Mesendoderm (in vitro differentiated cells): Measurements from ENCODE around the gene ABO.
"Not testable (repeated sequence)": the region's sequence is repeated elsewhere in the genome, so short reads cannot be mapped to it uniquely, and the experiment has no call there.

Source experiments
- DNase-seq: peaks from one replicate; pipeline ENCODE4 v3.0.0; 2013
- H2AK5ac ChIP-seq: 2 replicates; pipeline ENCODE4 v1.6.1; 2013; ENCODE audit warnings: low read length, inconsistent platforms
- H2BK120ac ChIP-seq: 2 replicates; pipeline ENCODE4 v1.6.1; 2013; ENCODE audit warnings: low read depth, mild to moderate bottlenecking, low read length, moderate library complexity, mixed read lengths
- H2BK15ac ChIP-seq: replicated peaks from 2 replicates; pipeline ENCODE4 v1.6.1; 2013; ENCODE audit warnings: low read depth, mild to moderate bottlenecking, moderate library complexity
- H2BK5ac ChIP-seq: 2 replicates; pipeline ENCODE4 v1.6.1; 2013; ENCODE audit warnings: low read length, inconsistent platforms
- H3K18ac ChIP-seq: 2 replicates; pipeline ENCODE4 v1.6.1; 2013; ENCODE audit warnings: mild to moderate bottlenecking, low read length, mixed read lengths
- H3K23ac ChIP-seq: one replicate; pipeline ENCODE4 v1.6.1; 2013; ENCODE audit warnings: low read length
- H3K27ac ChIP-seq: 2 replicates; pipeline ENCODE4 v1.5.1; 2013; ENCODE audit warnings: low read depth, mild to moderate bottlenecking, inconsistent platforms, low read length, moderate library complexity
- H3K27me3 ChIP-seq: 2 replicates; pipeline ENCODE4 v1.6.1; 2013; ENCODE audit warnings: low read length, control low read depth, mild to moderate bottlenecking, inconsistent platforms; ENCODE audit not compliant: insufficient read depth, poor library complexity
- H3K36me3 ChIP-seq: 2 replicates; pipeline ENCODE4 v1.6.1; 2013; ENCODE audit warnings: low read length, inconsistent platforms; ENCODE audit not compliant: control insufficient read depth, insufficient read depth
- H3K4ac ChIP-seq: one replicate; pipeline ENCODE4 v1.6.1; 2013; ENCODE audit warnings: low read depth, mild to moderate bottlenecking, low read length, moderate library complexity
- H3K4me1 ChIP-seq: 2 replicates; pipeline ENCODE4 v1.6.1; 2013; ENCODE audit warnings: low read depth, low read length, inconsistent platforms; ENCODE audit not compliant: control insufficient read depth
- H3K4me2 ChIP-seq: 2 replicates; pipeline ENCODE4 v1.6.1; 2013; ENCODE audit warnings: low read length
- H3K4me3 ChIP-seq: 2 replicates; pipeline ENCODE4 v1.5.1; 2013; ENCODE audit warnings: mild to moderate bottlenecking, low read length
- H3K56ac ChIP-seq: one replicate; pipeline ENCODE4 v1.6.1; 2013; ENCODE audit warnings: low read length
- H3K79me1 ChIP-seq: 2 replicates; pipeline ENCODE4 v1.6.1; 2013; ENCODE audit warnings: low read length, inconsistent platforms
- H3K79me2 ChIP-seq: 2 replicates; pipeline ENCODE4 v1.6.1; 2013; ENCODE audit warnings: mild to moderate bottlenecking, low read length; ENCODE audit not compliant: control insufficient read depth, insufficient read depth
- H3K9ac ChIP-seq: 2 replicates; pipeline ENCODE4 v1.6.1; 2013; ENCODE audit warnings: low read length, inconsistent platforms
- H4K5ac ChIP-seq: one replicate; pipeline ENCODE4 v1.6.1; 2013; ENCODE audit warnings: low read length
- H4K8ac ChIP-seq: one replicate; pipeline ENCODE4 v1.6.1; 2013; ENCODE audit warnings: low read depth, mild to moderate bottlenecking, control low read depth, low read length, moderate library complexity
- WGBS: extraction: QIAGEN DNeasy Blood & Tissue Kit; methylation state at CpG from one replicate; pipeline ENCODE4 v1.1.7; 2013; ENCODE audit warnings: low lambda C conversion rate, missing lambda C conversion rate; ENCODE audit not compliant: insufficient coverage; ENCODE audit errors: extremely low coverage; 5-methylcytosine and 5-hydroxymethylcytosine counted together

Gene ABO

DNA sequence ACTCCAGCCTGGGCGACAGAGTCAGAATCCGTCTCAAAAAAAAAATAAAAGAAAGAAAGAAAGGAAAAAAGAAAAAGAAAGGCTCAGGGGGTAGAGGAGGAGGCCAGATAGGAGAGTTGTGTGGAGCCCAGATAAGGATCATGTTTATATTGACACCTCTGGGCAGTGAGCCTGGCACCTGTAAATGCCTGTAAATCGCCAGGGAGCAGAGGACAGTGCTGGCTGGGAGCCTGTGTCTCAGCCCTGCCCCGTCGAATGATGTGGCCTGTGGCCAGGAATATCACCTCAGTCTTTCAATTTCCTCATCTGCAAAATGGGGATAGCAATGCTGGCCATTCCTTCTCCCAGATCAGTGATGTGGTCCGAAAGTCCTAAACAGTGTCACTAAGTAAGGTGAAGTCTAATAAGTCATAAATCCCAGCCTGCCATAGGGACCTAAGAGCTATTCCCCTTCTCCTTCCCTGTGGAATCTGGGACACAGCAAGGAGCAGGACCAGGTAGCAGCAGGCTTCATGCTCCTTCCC lies 10.3 kb upstream of the ABO start:
- Histone ChIP-seq H3K4me1 (no peaks in the 10 kb centered on the region), H2BK5ac (no peak overlapping the region), H2AK5ac (no peak overlapping the region), H3K4me3 (no peak overlapping the region), H2BK120ac (no peak overlapping the region), H3K4ac (no peak overlapping the region), H3K36me3 (no peaks in the 10 kb centered on the region), H4K5ac (no peak overlapping the region), H2BK15ac (no peak overlapping the region), H3K27me3 (no peaks in the 10 kb centered on the region), H3K9ac (no peak overlapping the region), H3K27ac (no peak overlapping the region), H3K4me2 (no peak overlapping the region), H3K23ac (no peak overlapping the region), H4K8ac (no peak overlapping the region), H3K18ac (no peak overlapping the region), H3K79me2 (no peaks in the 10 kb centered on the region), H3K56ac (no peak overlapping the region), H3K79me1 (no peaks in the 10 kb centered on the region)
- DNase-seq: no peak
- WGBS: no CpG with 5 or more reads among the region's 6 CpGs

- no peak overlapping the region for H4K5ac ChIP-seq
- H3K27ac ChIP-seq: no peak overlapping the region
- no peak overlapping the region for H3K23ac ChIP-seq
- no peak overlapping the region for H2BK120ac ChIP-seq
- H3K79me2 ChIP-seq: no peaks in the 10 kb centered on the region
- H3K27me3 ChIP-seq: no peaks in the 10 kb centered on the region
- H3K4ac ChIP-seq: no peak overlapping the region
- H3K4me3 ChIP-seq: no peak overlapping the region
- no peak overlapping the region for H3K18ac ChIP-seq
- H3K36me3 ChIP-seq: no peaks in the 10 kb centered on the region
- no CpG with 5 or more reads among the region's 8 CpGs for WGBS
- no peak overlapping the region for H2BK15ac ChIP-seq
- H2BK5ac ChIP-seq: no peak overlapping the region
- no peak overlapping the region for H4K8ac ChIP-seq
- no peaks in the 10 kb centered on the region for H3K4me1 ChIP-seq
- H3K9ac ChIP-seq: no peak overlapping the region
- H3K79me1 ChIP-seq: no peaks in the 10 kb centered on the region
- no peak overlapping the region for H3K56ac ChIP-seq
- no peak overlapping the region for H3K4me2 ChIP-seq
- no peak overlapping the region for H2AK5ac ChIP-seq
- DNase-seq: no peak
Measured at GRCh38 chr9:133284362-133284761, 9.4 kb upstream of the ABO start.

GRCh38 chr9:133283255-133284032 lies 8.4 kb upstream of the ABO start:
- not testable (repeated sequence) for H3K4ac ChIP-seq, H3K27me3 ChIP-seq, H3K4me2 ChIP-seq, H3K4me1 ChIP-seq, H3K18ac ChIP-seq, H4K8ac ChIP-seq, H3K36me3 ChIP-seq, H4K5ac ChIP-seq, H3K4me3 ChIP-seq, H2BK5ac ChIP-seq, H2BK120ac ChIP-seq, H3K79me2 ChIP-seq, H3K23ac ChIP-seq, H2BK15ac ChIP-seq, H3K27ac ChIP-seq, H2AK5ac ChIP-seq, H3K56ac ChIP-seq, H3K9ac ChIP-seq, DNase-seq, H3K79me1 ChIP-seq
- WGBS: no CpG with 5 or more reads among the region's 16 CpGs

DNA sequence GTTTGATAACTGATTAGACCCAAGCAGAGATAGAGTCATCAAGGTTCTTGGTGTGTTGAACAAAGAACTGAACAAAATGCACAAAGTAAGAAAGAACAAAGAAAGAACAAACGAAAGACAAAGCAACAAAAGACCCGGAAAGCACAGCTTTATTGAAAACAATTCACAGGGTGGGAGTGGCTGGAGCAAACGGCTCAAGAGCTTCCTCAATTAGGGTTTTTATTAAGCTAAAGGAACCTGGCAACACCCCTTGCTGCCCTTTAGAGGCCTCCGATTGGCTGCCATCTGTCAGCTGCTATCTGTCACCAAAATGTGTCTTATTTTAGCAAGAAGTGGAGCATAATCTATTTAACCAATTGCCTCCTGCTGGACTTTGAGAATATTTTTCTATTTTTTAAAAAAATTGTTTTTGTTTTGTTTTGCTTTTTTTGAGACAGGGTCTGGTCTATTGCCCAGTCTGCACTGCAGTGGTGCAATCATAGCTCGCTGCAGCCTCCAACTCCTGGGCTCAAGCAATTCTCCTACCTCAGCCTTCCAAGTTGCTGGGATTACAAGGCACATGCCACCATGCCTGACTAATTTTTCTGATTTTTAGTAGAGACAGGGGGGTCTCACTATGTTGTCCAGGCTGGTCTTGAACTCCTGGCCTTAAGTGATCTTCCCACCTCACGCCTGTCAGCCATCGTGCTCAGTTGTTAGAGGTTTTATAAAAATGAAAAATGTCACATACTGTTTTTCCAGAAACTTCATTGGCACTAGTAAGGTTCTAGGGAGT lies 7.7 kb upstream of the ABO start:
- no peak overlapping the region for H2BK120ac ChIP-seq
- H3K79me1 ChIP-seq: no peaks in the 10 kb centered on the region
- H3K27me3 ChIP-seq: no peaks in the 10 kb centered on the region
- H3K56ac ChIP-seq: no peak overlapping the region
- no peak overlapping the region for H2BK15ac ChIP-seq
- no peak overlapping the region for H3K23ac ChIP-seq
- no peak overlapping the region for H4K8ac ChIP-seq
- WGBS: no CpG with 5 or more reads among the region's 7 CpGs
- H3K4me3 ChIP-seq: no peak overlapping the region
- no peak overlapping the region for H3K27ac ChIP-seq
- H3K9ac ChIP-seq: no peak overlapping the region
- DNase-seq: no peak
- H3K79me2 ChIP-seq: no peaks in the 10 kb centered on the region
- no peak overlapping the region for H2BK5ac ChIP-seq
- no peak overlapping the region for H3K4ac ChIP-seq
- H3K4me1 ChIP-seq: no peaks in the 10 kb centered on the region
- no peak overlapping the region for H4K5ac ChIP-seq
- H2AK5ac ChIP-seq: no peak overlapping the region
- no peak overlapping the region for H3K4me2 ChIP-seq
- H3K18ac ChIP-seq: no peak overlapping the region
- H3K36me3 ChIP-seq: no peaks in the 10 kb centered on the region

DNA sequence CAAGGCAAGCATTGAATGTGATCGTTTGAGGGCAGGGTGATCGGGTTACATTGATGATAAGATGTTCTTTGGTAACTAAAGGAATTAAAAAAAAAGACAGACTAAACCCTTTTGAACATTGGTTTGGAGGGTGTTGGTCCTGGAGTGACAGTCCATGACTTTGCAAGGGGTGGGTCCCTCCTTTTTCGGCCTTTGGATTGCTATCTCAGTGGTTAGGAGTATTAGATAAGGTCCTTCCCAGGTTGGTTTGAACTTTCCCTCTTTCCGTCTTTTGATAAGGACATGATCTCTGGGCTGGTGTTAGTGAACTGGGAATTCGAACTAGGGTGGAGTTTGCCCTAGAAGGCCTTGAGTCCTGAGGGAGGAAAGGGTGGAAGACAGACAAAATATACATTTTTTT lies 5.4 kb upstream of the ABO start:
- H3K79me1 ChIP-seq: no peaks in the 10 kb centered on the region
- no peak overlapping the region for H3K9ac ChIP-seq
- H3K56ac ChIP-seq: no peak overlapping the region
- no peaks in the 10 kb centered on the region for H3K4me1 ChIP-seq
- no peak overlapping the region for H3K18ac ChIP-seq
- H3K23ac ChIP-seq: no peak overlapping the region
- no peak overlapping the region for H4K8ac ChIP-seq
- WGBS: no CpG with 5 or more reads among the region's 5 CpGs
- no peaks in the 10 kb centered on the region for H3K36me3 ChIP-seq
- H3K4ac ChIP-seq: no peak overlapping the region
- no peak overlapping the region for H3K4me2 ChIP-seq
- no peak overlapping the region for H2BK120ac ChIP-seq
- H4K5ac ChIP-seq: no peak overlapping the region
- H3K79me2 ChIP-seq: no peaks in the 10 kb centered on the region
- peaks cover 9% of the 10 kb centered on the region for H3K27me3 ChIP-seq
- no peak for DNase-seq
- no peak overlapping the region for H2BK5ac ChIP-seq
- no peak overlapping the region for H2AK5ac ChIP-seq
- H2BK15ac ChIP-seq: no peak overlapping the region
- no peak overlapping the region for H3K27ac ChIP-seq
- H3K4me3 ChIP-seq: no peak overlapping the region
